Panc1 (cell line): Measurements from ENCODE around the gene ADARB2. TPM values are rescaled to one million over a fixed set of nuclear protein-coding genes. Genes with fewer than 3 reads are reported as not detected.

Source experiments
- ATAC-seq: fragments of 200-7000 bp; cut with Tn5 transposase; 2 replicates; pipeline ENCODE4 v1.9.1; 2020; ENCODE audit warnings: mild to moderate bottlenecking, moderate library complexity
- BruUV-seq: library from RNA; stranded (reverse); fragments of 400-500 nt; replicated peaks from 2 replicates; lab custom pipeline; 2021; lab: Mats Ljungman, UMichigan
- CTCF ChIA-PET: fragments of 300-600 bp; sonication (Branson Sonifier 250); formaldehyde crosslinking; loops from one replicate; lab custom pipeline; 2022; ENCODE audit warnings: antibody characterized with exemption; lab: Charles Lee
- POLR2A ChIA-PET: fragments of 300-600 bp; sonication (Branson Sonifier 250); formaldehyde crosslinking; loops from one replicate; lab custom pipeline; 2022; ENCODE audit warnings: antibody characterized with exemption; lab: Charles Lee
- DNase-seq: peaks from one replicate; pipeline ENCODE4 v3.0.0-alpha.2; 2010; ENCODE audit warnings: low read depth, low spot score
- H3K27ac ChIP-seq: 2 replicates; pipeline ENCODE4 v1.5.1; 2011; ENCODE audit warnings: mild to moderate bottlenecking, low read length, inconsistent platforms
- H3K27me3 ChIP-seq: fragments of 200-500 bp; sonication (Bioruptor generic); 2 replicates; pipeline ENCODE4 v1.6.0; 2014; ENCODE audit warnings: low read length, inconsistent platforms; ENCODE audit not compliant: control insufficient read depth, insufficient read depth
- H3K36me3 ChIP-seq: fragments of 200-500 bp; sonication (Bioruptor generic); 2 replicates; pipeline ENCODE4 v1.5.1; 2014; ENCODE audit warnings: inconsistent platforms, mild to moderate bottlenecking, low read length, moderate library complexity; ENCODE audit not compliant: control insufficient read depth, insufficient read depth
- H3K4me1 ChIP-seq: 2 replicates; pipeline ENCODE4 v1.5.1; 2011; ENCODE audit warnings: inconsistent platforms, mild to moderate bottlenecking, low read length, moderate library complexity; ENCODE audit not compliant: control insufficient read depth, insufficient read depth
- H3K4me3 ChIP-seq, 2 experiments: 2 replicates each; pipeline ENCODE4 v1.5.1; 2011 to 2012; ENCODE audit warnings: low read depth in 2 of 2, low read length in 2 of 2, mild to moderate bottlenecking in 2 of 2, inconsistent platforms in 1 of 2, moderate library complexity in 1 of 2
- H3K9me3 ChIP-seq: fragments of 200-500 bp; sonication (Bioruptor generic); 2 replicates; pipeline ENCODE4 v1.5.1; 2014; ENCODE audit warnings: low read depth, mild to moderate bottlenecking, inconsistent platforms, low read length, moderate library complexity; ENCODE audit not compliant: control insufficient read depth, insufficient read depth
- POLR2AphosphoS5 ChIP-seq: IDR thresholded peaks from 2 replicates; pipeline ENCODE4 v1.6.1; 2012; ENCODE audit warnings: mild to moderate bottlenecking, low read depth, low read length, moderate library complexity
- REST ChIP-seq, 2 experiments: IDR thresholded peaks; 2 replicates each; pipeline ENCODE4 v1.6.1; 2011 to 2012; ENCODE audit warnings: low read depth in 2 of 2, control low read depth in 1 of 2, low read length in 1 of 2, mild to moderate bottlenecking in 1 of 2, moderate library complexity in 1 of 2; ENCODE audit not compliant: insufficient read depth in 1 of 2
- SIN3A ChIP-seq: IDR thresholded peaks from 2 replicates; pipeline ENCODE4 v1.6.1; 2012; ENCODE audit warnings: low read depth, mild to moderate bottlenecking, low read length, moderate library complexity, borderline replicate concordance; ENCODE audit not compliant: insufficient read depth
- TCF7L2 ChIP-seq: IDR thresholded peaks from 2 replicates; pipeline ENCODE4 v1.6.1; 2011; ENCODE audit warnings: mild to moderate bottlenecking, low read depth, low read length, inconsistent platforms
- in situ Hi-C: cut with HindIII; loops from 2 replicates; pipeline ENCODE4 v1.10.0; 2016; ENCODE audit warnings: low sequenced_read_pairs, low pct_unique_long_range_greater_than_20kb
- intact Hi-C: fragments of 100-400 bp; cut with micrococcal nuclease; formaldehyde crosslinking; loops from one replicate; pipeline ENCODE4 v1.10.0; 2022; ENCODE audit not compliant: unreplicated experiment
- total RNA-seq: library from RNA; stranded (reverse); gene quantifications from one replicate; pipeline ENCODE4 v1.2.1, GENCODE V29; 2021; ENCODE audit not compliant: unreplicated experiment
- TF ChIP-seq, protein P1 (sequence below): fragments of 450-650 bp; IDR thresholded peaks from 2 replicates; pipeline ENCODE4 v1.5.1; 2017; ENCODE audit warnings: mild to moderate bottlenecking

Gene ADARB2
- total RNA-seq, 1 experiment from 2014 or later, result 0.31 TPM

GRCh38 chr10:1752153-1752552 is 14.8 kb upstream of the ADARB2 start:
- ChIA-PET POLR2A (no interaction called here), CTCF (interaction anchor here (0.6 kb wide), 1 partner anchor 23 kb away, joined by 3 read pairs; no protein-coding TSS in a partner anchor)
- Histone ChIP-seq H3K4me1 (no peaks in the 10 kb centered on the region), H3K27ac (no peak overlapping the region), H3K36me3 (no peaks in the 10 kb centered on the region), H3K27me3 (no peaks in the 10 kb centered on the region), H3K4me3 (no peak overlapping the region), H3K9me3 (no peaks in the 10 kb centered on the region)
- ATAC-seq (no peak), DNase-seq (no peak)
- intact Hi-C loops, result no loop called here
- no TSS peak for BruUV-seq
- in situ Hi-C loops, result no loop called here
- no peak for TF ChIP-seq POLR2AphosphoS5
- TF ChIP-seq TCF7L2, result no peak
- no peak for TF ChIP-seq SIN3A
- TF ChIP-seq REST (IDR thresholded peaks at IDR 0.05; ENCODE audit: insufficient read depth in 1 of 2, low read depth in 2 of 2, low read length in 1 of 2), result no peak
- TF ChIP-seq, protein P1, sequence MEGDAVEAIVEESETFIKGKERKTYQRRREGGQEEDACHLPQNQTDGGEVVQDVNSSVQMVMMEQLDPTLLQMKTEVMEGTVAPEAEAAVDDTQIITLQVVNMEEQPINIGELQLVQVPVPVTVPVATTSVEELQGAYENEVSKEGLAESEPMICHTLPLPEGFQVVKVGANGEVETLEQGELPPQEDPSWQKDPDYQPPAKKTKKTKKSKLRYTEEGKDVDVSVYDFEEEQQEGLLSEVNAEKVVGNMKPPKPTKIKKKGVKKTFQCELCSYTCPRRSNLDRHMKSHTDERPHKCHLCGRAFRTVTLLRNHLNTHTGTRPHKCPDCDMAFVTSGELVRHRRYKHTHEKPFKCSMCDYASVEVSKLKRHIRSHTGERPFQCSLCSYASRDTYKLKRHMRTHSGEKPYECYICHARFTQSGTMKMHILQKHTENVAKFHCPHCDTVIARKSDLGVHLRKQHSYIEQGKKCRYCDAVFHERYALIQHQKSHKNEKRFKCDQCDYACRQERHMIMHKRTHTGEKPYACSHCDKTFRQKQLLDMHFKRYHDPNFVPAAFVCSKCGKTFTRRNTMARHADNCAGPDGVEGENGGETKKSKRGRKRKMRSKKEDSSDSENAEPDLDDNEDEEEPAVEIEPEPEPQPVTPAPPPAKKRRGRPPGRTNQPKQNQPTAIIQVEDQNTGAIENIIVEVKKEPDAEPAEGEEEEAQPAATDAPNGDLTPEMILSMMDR, result no peak

DNA sequence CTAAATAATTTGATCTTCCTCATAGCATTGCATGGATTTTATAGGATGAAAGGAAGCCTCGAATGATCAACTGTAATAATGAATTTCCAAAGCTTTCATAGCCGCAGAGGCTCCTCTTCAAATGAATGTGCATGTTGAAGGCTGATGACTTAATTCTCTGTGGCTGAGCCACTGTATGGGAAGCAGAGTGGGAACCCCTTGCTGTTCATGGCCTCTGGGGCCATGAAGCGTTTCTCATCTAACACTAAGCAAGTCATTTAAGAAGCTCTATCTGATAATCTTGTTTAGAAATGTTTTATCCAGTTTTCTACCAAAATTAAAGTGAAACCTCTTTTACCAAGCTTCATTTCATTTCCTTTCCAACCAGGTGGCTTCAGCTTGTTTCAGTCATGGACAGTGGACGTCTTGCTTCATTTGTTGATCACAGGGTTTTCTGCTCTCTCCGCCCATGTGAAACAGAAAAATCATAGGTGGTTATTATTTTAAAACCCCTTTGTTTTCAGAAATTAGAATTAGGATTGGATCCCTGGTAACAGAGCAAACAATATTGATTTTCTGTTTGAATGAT is 10.3 kb upstream of the ADARB2 start:
- DNase-seq (no peak), ATAC-seq (no peak)
- Histone ChIP-seq H3K27me3 (no peaks in the 10 kb centered on the region; the same call in 1 of the 2 replicates), H3K9me3 (no peaks in the 10 kb centered on the region), H3K36me3 (no peaks in the 10 kb centered on the region), H3K27ac (no peak overlapping the region), H3K4me1 (no peaks in the 10 kb centered on the region), H3K4me3 (no peak overlapping the region)
- TF ChIP-seq SIN3A, result no peak
- TF ChIP-seq POLR2AphosphoS5, result no peak
- TF ChIP-seq, protein P1, result no peak
- ChIA-PET POLR2A (no interaction called here), CTCF (no interaction called here)
- intact Hi-C loops (no loop called here), in situ Hi-C loops (no loop called here)
- no TSS peak for BruUV-seq
